Dermis microvascular lymphatic vessel endothelial cell (primary cell): ENCODE results near the gene TMEM87B. TPM values are rescaled to one million over a fixed set of nuclear protein-coding genes. Genes with fewer than 3 reads are reported as not detected.
"Not testable (repeated sequence)": the region's sequence is repeated elsewhere in the genome, so short reads cannot be mapped to it uniquely, and the experiment has no call there.

Source experiments
- DNase-seq, 2 donors: peaks; one replicate each; pipeline versions ENCODE4 v3.0.0 to v3.0.0-alpha.2; 2010; ENCODE audit warnings: low read depth in 2 of 2
- total RNA-seq: library from RNA; depleted of rRNA; stranded (reverse); fragments of >200 nt; gene quantifications from 2 replicates; pipeline ENCODE4 v1.2.1, GENCODE V29; 2014

TMEM87B gene
- total RNA-seq, 1 donor from 2014 or later: 26.8 TPM

DNA sequence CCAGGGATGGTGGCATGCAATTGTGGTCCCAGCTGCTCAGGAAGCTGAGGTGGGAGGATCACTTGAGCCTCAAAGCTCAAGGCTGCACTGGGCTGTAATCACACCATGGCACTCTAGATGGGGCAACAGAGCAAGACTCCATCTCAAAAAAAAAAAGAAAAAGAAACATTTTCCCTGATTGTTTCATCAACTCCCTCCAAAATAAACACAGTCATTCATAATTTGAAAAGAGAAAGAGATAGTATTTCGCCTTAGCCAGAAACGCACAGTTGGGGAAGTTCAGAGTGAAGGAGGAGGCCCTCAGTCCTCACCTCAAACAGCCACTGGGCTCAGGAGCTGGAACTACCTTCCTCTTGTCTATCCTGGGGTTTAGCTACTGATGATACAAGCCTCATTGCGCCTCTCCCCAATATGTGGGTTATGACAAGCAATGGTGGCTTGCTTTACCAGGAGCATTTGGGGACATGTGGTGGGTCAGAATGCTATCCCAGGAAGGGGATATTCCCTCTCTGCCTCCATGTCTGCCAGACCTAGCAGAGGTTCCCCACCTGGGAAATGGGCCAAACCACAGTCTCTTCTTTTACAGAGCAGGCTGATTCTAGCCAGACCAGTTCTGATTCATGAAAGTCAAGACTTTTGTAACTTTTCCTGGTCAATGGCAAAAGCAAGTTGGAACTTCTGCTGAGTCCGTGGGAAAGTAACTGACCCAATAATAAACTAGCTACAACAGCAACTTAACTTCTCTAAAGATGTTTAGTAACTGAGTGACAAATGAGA lies 22.2 kb upstream of the TMEM87B start:
- peak in 1 of 2 donors; percentile 56 for DNase-seq

DNA sequence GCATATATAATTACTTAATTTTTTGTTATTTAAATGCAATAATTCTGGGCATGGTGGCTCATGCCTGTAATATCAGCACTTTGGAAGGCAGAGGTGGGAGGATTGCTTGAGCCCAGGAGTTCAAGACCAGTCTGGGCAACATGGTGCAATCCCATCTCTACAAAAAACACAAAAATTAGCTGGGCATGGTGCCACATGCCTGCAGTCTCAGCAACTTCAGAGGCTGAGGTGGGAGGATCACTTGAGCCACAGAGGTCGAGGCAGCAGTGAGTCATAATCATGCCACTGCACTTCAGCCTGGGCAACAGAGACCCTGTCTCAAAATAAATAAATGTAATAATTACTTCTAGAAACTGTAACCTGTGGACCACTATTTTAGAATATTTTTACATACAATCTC lies 21.5 kb upstream of the TMEM87B start:
- peak in 1 of 2 donors; percentile 40 for DNase-seq

DNA sequence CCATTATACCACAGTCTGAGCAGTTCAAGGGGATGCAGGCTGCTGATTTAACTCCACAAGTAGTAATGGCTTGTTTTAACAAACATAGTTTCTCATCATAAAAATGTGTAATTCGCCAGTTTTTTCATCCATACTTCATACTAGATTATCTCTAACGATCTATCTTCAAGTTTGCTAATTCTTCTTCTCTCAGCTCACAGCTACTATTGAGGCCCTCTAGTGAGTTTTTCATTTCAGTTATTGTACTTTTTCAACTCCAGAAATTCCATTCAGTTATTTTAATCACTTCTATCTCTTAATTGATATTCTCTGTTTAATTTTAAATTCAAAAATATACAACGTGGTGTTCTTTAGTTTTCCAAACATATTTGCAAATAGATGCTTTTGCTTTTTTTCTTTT lies 20.1 kb upstream of the TMEM87B start:
- no peak for DNase-seq

DNA sequence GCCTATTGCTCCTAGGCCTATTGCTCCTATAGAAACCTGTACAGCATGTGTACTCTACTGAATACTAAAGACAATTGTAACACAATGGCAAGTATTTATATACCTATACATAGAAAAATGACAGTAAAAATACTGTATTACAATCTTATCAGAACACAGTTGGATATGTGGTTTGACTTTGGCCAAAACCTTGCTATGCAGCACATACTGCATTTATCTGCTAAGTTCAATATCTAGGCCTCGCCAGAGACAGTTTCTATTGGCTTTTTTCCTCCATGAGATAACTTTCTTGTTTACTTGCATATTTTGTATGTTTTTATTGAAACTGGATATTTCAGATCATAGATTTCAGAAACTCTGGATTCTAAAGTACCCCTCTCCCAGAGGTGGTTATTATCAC lies 19.3 kb upstream of the TMEM87B start:
- DNase-seq: no peak

DNA sequence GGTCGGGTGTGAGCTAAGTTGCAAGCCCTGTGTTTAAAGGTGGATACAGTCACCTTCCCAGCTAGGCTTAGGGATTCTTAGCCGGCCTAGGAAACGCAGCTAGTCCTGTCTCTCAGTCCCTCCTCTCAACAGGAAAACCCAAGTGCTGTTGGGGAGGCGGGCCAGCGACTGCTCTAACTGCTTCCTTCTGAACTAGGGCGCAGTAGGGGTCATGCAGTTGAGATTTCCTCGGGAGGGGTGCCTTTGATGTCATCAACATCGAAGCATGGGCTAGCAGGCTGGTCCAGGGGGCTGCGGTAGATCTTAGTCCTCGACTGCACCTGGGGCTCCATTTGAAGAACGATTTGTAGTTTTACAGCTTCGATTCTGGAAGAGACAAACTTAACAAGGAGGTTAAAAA lies 15.5 kb upstream of the TMEM87B start:
- not testable (repeated sequence) for DNase-seq

DNA sequence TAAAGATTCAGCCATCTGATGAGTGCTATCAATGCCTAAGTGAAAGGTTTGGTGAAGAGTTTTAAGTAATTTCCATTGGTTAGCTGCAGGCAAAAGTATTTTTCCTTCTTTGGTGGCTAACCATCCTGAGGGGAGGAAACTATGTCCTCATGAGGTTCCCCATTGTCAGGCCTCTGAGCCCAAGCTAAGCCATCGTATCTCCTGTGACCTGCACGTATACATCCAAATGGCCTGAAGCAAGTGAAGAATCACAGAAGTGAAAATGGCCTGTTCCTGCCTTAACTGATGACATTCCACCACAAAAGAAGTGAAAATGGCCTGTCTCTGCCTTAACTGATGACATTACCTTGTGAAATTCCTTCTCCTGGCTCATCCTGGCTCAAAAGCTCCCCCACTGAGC lies 15.0 kb upstream of the TMEM87B start:
- not testable (repeated sequence) for DNase-seq

GRCh38 chr2:112041460-112041859 lies 13.6 kb upstream of the TMEM87B start:
- DNase-seq: not testable (repeated sequence)

DNA sequence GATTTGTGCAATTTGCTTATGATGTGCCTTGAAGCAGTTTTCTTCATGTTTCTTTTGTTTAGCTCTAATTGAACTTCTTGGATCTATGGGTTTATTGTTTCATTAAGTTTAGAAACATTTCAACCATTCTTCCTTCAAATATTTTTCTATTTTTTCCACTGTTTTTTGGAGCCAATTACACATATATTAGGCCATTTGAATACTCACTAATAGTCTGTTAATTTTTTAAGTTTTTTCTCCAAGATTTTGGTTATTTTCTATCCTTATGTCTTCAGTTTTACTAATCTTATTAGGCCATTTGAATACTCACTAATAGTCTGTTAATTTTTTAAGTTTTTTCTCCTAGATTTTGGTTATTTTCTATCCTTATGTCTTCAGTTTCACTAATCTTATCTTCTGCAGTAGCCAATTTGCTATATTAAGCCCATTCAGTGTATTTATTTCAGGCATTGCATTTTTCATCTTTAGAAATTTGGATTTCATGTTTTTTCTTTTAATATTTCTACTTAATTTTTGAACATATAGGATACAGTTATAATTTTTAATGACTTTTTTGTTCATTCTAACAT lies 9.5 kb upstream of the TMEM87B start:
- no peak for DNase-seq

- no peak for DNase-seq
Measured at GRCh38 chr2:112046231-112046630, 8.8 kb upstream of the TMEM87B start.

- DNase-seq: no peak
Measured at GRCh38 chr2:112047537-112048235, 7.4 kb upstream of the TMEM87B start.

- DNase-seq: no peak
Measured at GRCh38 chr2:112048236-112048592, 6.9 kb upstream of the TMEM87B start.

GRCh38 chr2:112048887-112049286 lies 6.2 kb upstream of the TMEM87B start:
- peak; percentile 65 to 75 for DNase-seq

DNA sequence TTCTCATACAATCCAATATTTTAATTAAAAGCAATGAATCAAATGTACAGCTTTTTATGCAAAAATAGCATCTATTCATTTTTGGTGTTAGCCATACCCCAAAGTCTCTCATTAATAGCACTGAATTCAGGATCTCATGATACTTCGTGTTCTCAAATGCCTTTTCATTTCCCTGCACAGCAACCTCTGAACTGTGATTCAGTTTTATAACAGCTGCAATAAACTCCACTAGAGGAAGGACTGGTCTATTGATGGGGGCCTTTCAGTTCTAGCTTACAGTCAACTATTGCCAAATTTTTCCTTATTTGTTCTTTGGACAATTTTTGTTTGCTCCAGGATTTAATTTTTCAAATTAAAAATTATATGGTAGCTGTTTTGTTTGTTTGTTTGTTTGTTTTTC lies 4.8 kb upstream of the TMEM87B start:
- DNase-seq: no peak

- DNase-seq: peak; percentile 82 to 97
Measured at GRCh38 chr2:112053917-112054846, 887 bp upstream of the TMEM87B start.

GRCh38 chr2:112055730-112056625 lies 909 bp downstream of the TMEM87B start:
- peak; percentile 44 to 82 for DNase-seq

DNA sequence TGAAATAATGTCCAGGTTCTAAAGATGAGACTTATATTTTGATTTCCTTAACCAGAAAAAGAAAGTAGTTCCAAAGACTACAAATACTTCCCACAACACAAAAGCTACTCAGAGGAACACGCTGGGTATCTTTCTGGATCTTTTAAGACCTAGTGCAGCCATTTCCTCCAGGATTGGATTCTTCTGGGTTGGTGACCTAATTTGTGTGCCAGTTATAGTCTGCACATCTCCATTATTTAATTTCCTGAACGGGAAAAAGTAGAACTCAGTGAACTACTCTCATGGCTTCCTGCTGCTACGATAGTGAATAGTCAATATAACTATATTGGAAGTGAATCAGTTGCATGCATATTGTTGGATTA lies 1.5 kb downstream of the TMEM87B start:
- no peak for DNase-seq

GRCh38 chr2:112059671-112060070 lies 4.6 kb downstream of the TMEM87B start:
- DNase-seq: no peak

DNA sequence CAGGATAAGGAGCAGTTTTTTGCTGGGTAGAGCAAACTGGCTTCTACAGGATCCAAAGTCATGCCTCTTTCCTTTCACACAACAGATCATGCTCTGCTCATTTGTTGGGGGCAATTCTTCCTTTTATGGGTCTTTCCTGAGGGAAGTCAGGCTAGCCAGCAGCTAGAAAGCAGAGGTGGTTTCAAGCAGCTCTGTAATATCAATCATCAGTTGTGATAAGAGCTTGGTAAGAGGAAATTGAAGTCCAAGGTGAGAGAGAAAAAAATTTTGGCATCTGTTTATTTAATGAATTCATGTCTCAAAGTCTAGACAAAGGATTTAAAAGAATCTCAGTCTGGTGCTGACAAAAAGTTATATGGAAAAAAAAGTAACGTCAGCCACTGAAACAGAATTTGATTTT lies 6.2 kb downstream of the TMEM87B start:
- DNase-seq: peak in 1 of 2 donors; percentile 76

GRCh38 chr2:112061840-112062239 lies 6.8 kb downstream of the TMEM87B start:
- no peak for DNase-seq

GRCh38 chr2:112062894-112063293 lies 7.8 kb downstream of the TMEM87B start:
- no peak for DNase-seq

DNA sequence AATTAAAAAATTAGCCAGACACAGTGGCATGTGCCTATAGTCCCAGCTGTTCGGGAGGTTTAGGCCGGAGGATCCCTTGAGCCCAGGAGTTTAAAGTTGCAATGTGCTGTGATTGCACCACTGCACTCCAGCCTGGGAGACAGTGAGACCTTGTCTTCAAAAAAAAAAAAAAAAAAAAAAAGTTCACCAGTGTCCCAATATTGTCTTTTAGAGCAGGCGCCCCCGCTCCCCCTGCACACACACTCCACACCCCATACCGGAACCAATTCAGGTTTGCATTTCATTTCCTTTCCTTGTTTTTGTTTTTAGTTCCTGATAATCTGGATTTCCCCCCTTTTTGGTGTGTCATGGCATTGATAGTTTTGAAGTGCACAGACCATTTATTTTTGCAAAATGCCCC lies 10.4 kb downstream of the TMEM87B start:
- no peak for DNase-seq
